Cardiac fibroblast (primary cell): ENCODE results near the gene GATA2.

Experiments
- DNase-seq, 2 donors: peaks; one replicate each; pipeline versions ENCODE4 v3.0.0 to v3.0.0-alpha.2; 2010; ENCODE audit warnings: low read depth in 2 of 2
- H3K4me3 ChIP-seq, 2 donors: replicated peaks in 1 of 2; 1 replicate in 1 of 2; 2 replicates in 1 of 2; pipeline ENCODE4 v1.5.1; 2011; ENCODE audit warnings: low read depth in 2 of 2, low read length in 2 of 2, mild to moderate bottlenecking in 2 of 2, moderate library complexity in 1 of 2
- CTCF ChIP-seq: IDR thresholded peaks from one replicate; pipeline ENCODE4 v1.5.1; 2011; ENCODE audit warnings: low read depth, mild to moderate bottlenecking, low read length, inconsistent platforms

GATA2 gene

GRCh38 chr3:128475355-128475754 is 17.6 kb downstream of the GATA2 start:
- TF ChIP-seq CTCF: no peak
- no peak overlapping the region for H3K4me3 ChIP-seq
- DNase-seq: no peak

DNA sequence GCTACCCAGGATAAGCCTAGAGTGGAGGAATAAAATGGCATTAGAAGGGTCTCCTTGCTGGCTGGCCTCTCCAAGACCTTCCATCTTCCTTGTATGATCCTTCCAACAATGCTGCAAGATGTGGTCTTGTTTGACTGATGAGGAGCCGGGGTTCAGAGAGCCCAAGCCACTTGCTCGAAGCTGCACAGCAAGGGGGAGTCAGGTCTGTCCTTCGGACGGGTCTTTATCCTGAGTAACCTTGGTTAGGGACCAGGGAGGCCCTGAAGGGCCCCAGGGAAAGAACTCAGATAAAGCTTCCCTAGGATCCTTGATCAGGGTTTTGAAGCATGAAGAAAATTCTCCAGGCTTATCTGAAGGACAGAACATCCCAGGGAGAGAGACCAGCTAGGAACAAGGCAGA is 19.3 kb downstream of the GATA2 start:
- no peak for TF ChIP-seq CTCF
- no peak for DNase-seq

GRCh38 chr3:128473180-128473519 is 19.9 kb downstream of the GATA2 start:
- no peak for DNase-seq
- no peak for TF ChIP-seq CTCF
- no peak overlapping the region for H3K4me3 ChIP-seq

More for the DNA sequence above, 19.3 kb downstream of the GATA2 start:
- H3K4me3 ChIP-seq: no peak overlapping the region

DNA sequence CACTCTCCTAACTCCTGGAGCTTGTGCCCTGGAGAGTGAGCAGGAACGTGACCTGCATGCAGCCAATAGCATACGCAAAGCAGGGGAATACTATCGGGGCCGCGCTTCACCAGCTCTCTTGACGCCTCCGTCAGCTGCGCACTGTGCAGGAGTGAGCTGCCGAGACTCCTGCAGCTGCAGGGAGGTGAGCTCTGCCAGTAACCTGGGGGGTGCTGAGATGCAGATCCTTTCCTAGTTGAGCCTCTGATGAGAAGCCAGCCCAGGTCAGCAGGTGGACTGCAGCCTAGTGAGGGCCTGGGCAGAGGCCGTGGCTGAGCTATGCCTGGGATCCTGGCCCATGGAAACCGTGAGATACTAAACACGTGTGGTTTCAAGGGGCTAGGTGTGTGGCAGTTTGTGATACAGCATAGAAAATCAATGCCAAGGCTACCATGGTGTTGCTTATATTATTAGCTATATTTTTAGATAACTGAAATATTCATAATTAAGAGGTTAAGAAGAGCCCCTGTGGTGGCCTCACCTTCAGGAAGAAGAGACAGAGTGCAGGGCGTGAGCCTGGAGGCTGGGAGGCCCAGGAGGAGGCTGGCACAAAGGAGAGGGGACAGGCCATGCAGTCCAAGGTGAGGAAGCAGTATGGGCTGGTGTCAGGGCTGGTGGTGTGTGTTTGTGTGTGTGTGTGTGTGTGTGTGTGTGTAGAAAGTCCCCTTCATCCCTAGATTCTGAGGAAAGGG is 20.4 kb downstream of the GATA2 start:
- H3K4me3 ChIP-seq: no peak overlapping the region
- DNase-seq: no peak
- no peak for TF ChIP-seq CTCF

DNA sequence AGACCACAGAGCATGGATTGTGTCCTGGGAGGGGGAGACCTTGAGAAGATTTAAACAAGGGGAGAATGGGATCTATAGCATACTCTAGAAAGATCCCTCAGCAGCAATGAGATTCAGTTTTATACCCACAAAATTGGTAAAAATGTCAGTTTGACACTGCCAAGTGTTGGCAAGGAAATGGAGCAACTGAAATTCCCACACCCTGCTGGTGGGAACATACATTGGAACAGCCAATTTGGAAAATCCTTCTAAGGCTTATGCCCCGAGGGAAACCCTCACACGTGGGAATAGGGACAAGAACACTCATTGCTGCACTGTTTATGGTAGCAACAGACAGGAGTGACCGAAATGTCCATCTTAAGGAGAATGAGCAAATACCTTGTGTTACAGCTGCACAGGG is 21.3 kb downstream of the GATA2 start:
- DNase-seq: no peak
- no peak overlapping the region for H3K4me3 ChIP-seq
- no peak for TF ChIP-seq CTCF

- DNase-seq: no peak
- H3K4me3 ChIP-seq: no peak overlapping the region
- no peak for TF ChIP-seq CTCF
Measured at GRCh38 chr3:128471110-128471509, 21.9 kb downstream of the GATA2 start.

DNA sequence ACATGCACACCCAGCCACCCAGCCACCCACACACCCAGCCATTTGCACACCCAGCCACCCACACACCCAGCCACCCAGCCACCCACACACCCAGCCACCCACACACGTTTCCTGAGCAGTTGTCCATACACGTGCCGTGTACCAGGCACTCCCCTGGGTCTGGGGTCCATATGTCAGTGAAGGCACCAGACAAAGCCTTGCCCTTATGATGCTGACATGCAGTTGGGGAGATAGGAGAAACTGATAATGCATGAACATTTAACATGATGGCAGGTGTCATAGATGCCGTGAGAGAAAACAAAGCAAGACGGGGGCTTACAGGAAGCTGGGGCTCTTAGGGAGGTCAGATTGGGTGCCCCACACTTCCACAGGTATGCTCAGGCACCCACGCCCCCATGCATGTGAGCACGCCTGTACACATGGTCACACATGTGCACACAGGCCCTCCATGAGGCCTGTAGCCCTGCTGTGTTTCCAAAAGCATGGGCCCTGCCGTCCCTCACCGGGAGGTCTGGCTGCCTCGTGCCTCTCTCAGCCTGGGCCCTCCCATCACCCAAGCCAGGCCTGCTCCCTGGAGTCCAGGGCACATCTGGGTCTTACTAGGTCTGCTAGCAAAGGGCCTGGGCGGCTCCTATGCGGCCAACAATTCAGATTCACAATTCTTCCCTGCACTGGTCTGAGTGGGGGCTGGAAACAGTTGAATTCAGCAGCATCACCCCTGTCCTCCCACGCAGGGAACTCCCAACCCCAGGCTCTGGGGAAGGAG is 22.7 kb downstream of the GATA2 start:
- TF ChIP-seq CTCF: no peak
- DNase-seq: no peak

More for the DNA sequence above, 22.7 kb downstream of the GATA2 start:
- no peak overlapping the region for H3K4me3 ChIP-seq
